ENCODE results near the gene BAZ2B. TPM values are rescaled to one million over a fixed set of nuclear protein-coding genes. Genes with fewer than 3 reads are reported as not detected.

BAZ2B gene
- total RNA-seq, 1 experiment from 2014 or later = 33.0 TPM

- ATAC-seq = no peak
- POLR2A ChIA-PET = no interaction called here
- no peak for TF ChIP-seq ZNF425 (CRISPR knock-in tag; conservative IDR thresholded peaks at IDR 0.05)
- peak; percentile 91 for TF ChIP-seq GABPB1 (CRISPR knock-in tag; IDR thresholded peaks at IDR 0.05)
- no peak for TF ChIP-seq ZSCAN18 (CRISPR knock-in tag; IDR thresholded peaks at IDR 0.05)
- Mint-ChIP-seq H3K9me3 (no peaks in the 10 kb centered on the region), H3K4me3 (no peak overlapping the region), H3K4me1 (no peaks in the 10 kb centered on the region), H3K36me3 (peaks cover 12% of the 10 kb centered on the region; the same call in 1 of the 2 replicates), H3K27me3 (ENCODE audit: low read depth) (no peaks in the 10 kb centered on the region), H3K27ac (no peak overlapping the region)
- CTCF ChIA-PET = no interaction called here
- DNase-seq (ENCODE audit: low spot score) = no peak
Measured at GRCh38 chr2:159326569-159327255, 289.6 kb downstream of the BAZ2B start.

- peaks cover 5% of the 10 kb centered on the region; the same call in 1 of the 2 replicates for H3K36me3 Mint-ChIP-seq
- ChIA-PET POLR2A (no interaction called here), CTCF (no interaction called here)
- TF ChIP-seq ZNF671 (CRISPR knock-in tag; IDR thresholded peaks at IDR 0.05) (no peak), CREB1 (CRISPR knock-in tag; IDR thresholded peaks at IDR 0.05) (no peak), ZSCAN18 (CRISPR knock-in tag; IDR thresholded peaks at IDR 0.05) (no peak), NFATC4 (CRISPR knock-in tag; IDR thresholded peaks at IDR 0.05) (no peak), PRRX2 (CRISPR knock-in tag; IDR thresholded peaks at IDR 0.05) (no peak), ZNF425 (CRISPR knock-in tag; conservative IDR thresholded peaks at IDR 0.05) (no peak), MYBL2 (CRISPR knock-in tag; IDR thresholded peaks at IDR 0.05) (no peak), SMAD3 (CRISPR knock-in tag; IDR thresholded peaks at IDR 0.05; ENCODE audit: borderline replicate concordance) (no peak), JUN (CRISPR knock-in tag; IDR thresholded peaks at IDR 0.05) (no peak), ARID4B (CRISPR knock-in tag; IDR thresholded peaks at IDR 0.05; ENCODE audit: borderline replicate concordance) (no peak), ZNF232 (CRISPR knock-in tag; IDR thresholded peaks at IDR 0.05) (no peak), ZNF263 (CRISPR knock-in tag; IDR thresholded peaks at IDR 0.05; ENCODE audit: low read depth) (no peak), MAX (CRISPR knock-in tag; IDR thresholded peaks at IDR 0.05) (no peak)
- H3K4me1 Mint-ChIP-seq = no peaks in the 10 kb centered on the region
- ATAC-seq = no peak
- DNase-seq (ENCODE audit: low spot score) = no peak
- no peak overlapping the region; the same call in 1 of the 2 replicates for H3K27ac Mint-ChIP-seq
- H3K9me3 Mint-ChIP-seq = no peaks in the 10 kb centered on the region
- H3K4me3 Mint-ChIP-seq = no peak overlapping the region
- no peaks in the 10 kb centered on the region for H3K27me3 Mint-ChIP-seq (ENCODE audit: low read depth)
Measured at GRCh38 chr2:159322419-159322818, 293.9 kb downstream of the BAZ2B start.

Measured in WTC11 (cell line).